Lung (tissue), 12 donors: ENCODE results near the gene TAOK1. TPM values are rescaled to one million over a fixed set of nuclear protein-coding genes. Genes with fewer than 3 reads are reported as not detected.

Source experiments
- ATAC-seq: fragments of 200-7000 bp; cut with Tn5 transposase; one replicate; pipeline ENCODE4 v1.9.1; 2020; ENCODE audit warnings: moderate number of reproducible peaks; ENCODE audit not compliant: insufficient read depth, low FRiP score
- DNase-seq, 3 donors: peaks; one replicate each; pipeline ENCODE4 v3.0.0-alpha.2; 2013 to 2017
- H3K27ac ChIP-seq, 2 donors: one replicate each; pipeline ENCODE4 v1.5.1; 2013; ENCODE audit warnings: mild to moderate bottlenecking in 2 of 2, moderate library complexity in 2 of 2, control low read depth in 1 of 2, inconsistent platforms in 1 of 2, low read depth in 1 of 2, low read length in 1 of 2
- H3K27me3 ChIP-seq, 3 donors: one replicate each; pipeline ENCODE4 v1.5.1; 2013; ENCODE audit warnings: low read length in 2 of 3; ENCODE audit not compliant: control insufficient read depth in 3 of 3, insufficient read depth in 3 of 3
- H3K36me3 ChIP-seq, 4 donors: one replicate each; pipeline ENCODE4 v1.5.1; 2013; ENCODE audit warnings: low read length in 4 of 4, mild to moderate bottlenecking in 1 of 4, moderate library complexity in 1 of 4; ENCODE audit not compliant: control insufficient read depth in 4 of 4, insufficient read depth in 4 of 4
- H3K4me1 ChIP-seq, 5 donors: one replicate each; pipeline ENCODE4 v1.5.1; 2013; ENCODE audit warnings: low read length in 5 of 5, mild to moderate bottlenecking in 2 of 5, moderate library complexity in 1 of 5; ENCODE audit not compliant: control insufficient read depth in 5 of 5, insufficient read depth in 5 of 5
- H3K4me3 ChIP-seq: one replicate; pipeline ENCODE4 v1.5.1; 2013; ENCODE audit warnings: mild to moderate bottlenecking, control low read depth, moderate library complexity
- H3K9ac ChIP-seq, 2 donors: one replicate each; pipeline ENCODE4 v1.5.1; 2013; ENCODE audit warnings: low read length in 2 of 2, control low read depth in 1 of 2; ENCODE audit not compliant: insufficient read depth in 1 of 2
- H3K9me3 ChIP-seq, 4 donors: one replicate each; pipeline ENCODE4 v1.5.1; 2013; ENCODE audit warnings: low read length in 3 of 4, mild to moderate bottlenecking in 1 of 4, moderate library complexity in 1 of 4; ENCODE audit not compliant: control insufficient read depth in 4 of 4, insufficient read depth in 3 of 4
- WGBS, 2 donors: extraction: QIAGEN DNeasy Blood & Tissue Kit; methylation state at CpG; one replicate each; pipeline ENCODE4 v1.1.7; 2013; 5-methylcytosine and 5-hydroxymethylcytosine counted together
- polyA plus RNA-seq, 2 donors: library from polyadenylated mRNA; stranded (reverse); fragments of 200-250 nt; gene quantifications; one replicate each; pipeline ENCODE4 v1.2.1, GENCODE V29; 2013
- total RNA-seq, 2 donors: library from RNA; depleted of rRNA in 1 of 2; stranded (reverse); fragments of >200 nt in 1 of 2; gene quantifications; one replicate each; pipeline ENCODE4 v1.2.1, GENCODE V29; 2014 to 2021
- TF ChIP-seq, protein P1 (sequence below): IDR thresholded peaks from 2 replicates; pipeline ENCODE4 v1.5.1; 2012; ENCODE audit warnings: mild to moderate bottlenecking; ENCODE audit errors: control extremely low read depth, extremely low read depth
- donor health status: control.
- donor health status: control.
- donor health status: Bipolar disorder and iron deficiency.
- donor health status: healthy.
- donor health status: DM: yes; HTN: yes; CAD: no.

Gene TAOK1
- total and polyA plus RNA-seq, 4 donors = 8.8 to 81.0 (median 37.3) TPM

DNA sequence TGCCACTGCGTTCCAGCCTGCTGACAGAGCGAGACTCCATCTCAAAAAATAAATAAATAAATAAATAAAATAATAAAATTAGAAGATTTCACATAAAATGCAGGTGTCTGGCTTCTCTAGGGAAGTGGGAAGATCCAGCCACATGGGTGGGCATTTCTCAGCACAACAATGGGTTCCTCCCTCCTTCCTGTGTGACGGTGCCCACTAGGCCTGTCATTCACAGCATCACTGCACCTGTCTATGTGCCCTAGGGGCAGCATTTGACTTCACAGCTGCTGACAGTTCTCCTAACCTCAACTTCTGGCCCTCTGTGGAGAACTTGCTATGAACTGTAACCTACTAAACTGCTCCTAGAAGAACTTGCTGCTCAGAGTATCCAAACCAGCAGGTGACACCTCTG, 173.7 kb downstream of the TAOK1 start:
- WGBS, 2 donors = 88 to 89% methylated on average over 3 of the region's 3 CpGs
- ATAC-seq (no peak), DNase-seq (no peak)
- Histone ChIP-seq H3K9ac (no peak overlapping the region), H3K4me1 (peaks cover 0 to 36% (median 12%) of the 10 kb centered on the region in 5 donors), H3K27me3 (peaks cover 0 to 10% (median 6%) of the 10 kb centered on the region in 3 donors), H3K36me3 (peaks cover 0 to 2% (median 0%) of the 10 kb centered on the region in 4 donors), H3K4me3 (no peak overlapping the region), H3K27ac (no peak overlapping the region), H3K9me3 (no peaks in the 10 kb centered on the region)
- TF ChIP-seq, protein P1, sequence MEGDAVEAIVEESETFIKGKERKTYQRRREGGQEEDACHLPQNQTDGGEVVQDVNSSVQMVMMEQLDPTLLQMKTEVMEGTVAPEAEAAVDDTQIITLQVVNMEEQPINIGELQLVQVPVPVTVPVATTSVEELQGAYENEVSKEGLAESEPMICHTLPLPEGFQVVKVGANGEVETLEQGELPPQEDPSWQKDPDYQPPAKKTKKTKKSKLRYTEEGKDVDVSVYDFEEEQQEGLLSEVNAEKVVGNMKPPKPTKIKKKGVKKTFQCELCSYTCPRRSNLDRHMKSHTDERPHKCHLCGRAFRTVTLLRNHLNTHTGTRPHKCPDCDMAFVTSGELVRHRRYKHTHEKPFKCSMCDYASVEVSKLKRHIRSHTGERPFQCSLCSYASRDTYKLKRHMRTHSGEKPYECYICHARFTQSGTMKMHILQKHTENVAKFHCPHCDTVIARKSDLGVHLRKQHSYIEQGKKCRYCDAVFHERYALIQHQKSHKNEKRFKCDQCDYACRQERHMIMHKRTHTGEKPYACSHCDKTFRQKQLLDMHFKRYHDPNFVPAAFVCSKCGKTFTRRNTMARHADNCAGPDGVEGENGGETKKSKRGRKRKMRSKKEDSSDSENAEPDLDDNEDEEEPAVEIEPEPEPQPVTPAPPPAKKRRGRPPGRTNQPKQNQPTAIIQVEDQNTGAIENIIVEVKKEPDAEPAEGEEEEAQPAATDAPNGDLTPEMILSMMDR = no peak

DNA sequence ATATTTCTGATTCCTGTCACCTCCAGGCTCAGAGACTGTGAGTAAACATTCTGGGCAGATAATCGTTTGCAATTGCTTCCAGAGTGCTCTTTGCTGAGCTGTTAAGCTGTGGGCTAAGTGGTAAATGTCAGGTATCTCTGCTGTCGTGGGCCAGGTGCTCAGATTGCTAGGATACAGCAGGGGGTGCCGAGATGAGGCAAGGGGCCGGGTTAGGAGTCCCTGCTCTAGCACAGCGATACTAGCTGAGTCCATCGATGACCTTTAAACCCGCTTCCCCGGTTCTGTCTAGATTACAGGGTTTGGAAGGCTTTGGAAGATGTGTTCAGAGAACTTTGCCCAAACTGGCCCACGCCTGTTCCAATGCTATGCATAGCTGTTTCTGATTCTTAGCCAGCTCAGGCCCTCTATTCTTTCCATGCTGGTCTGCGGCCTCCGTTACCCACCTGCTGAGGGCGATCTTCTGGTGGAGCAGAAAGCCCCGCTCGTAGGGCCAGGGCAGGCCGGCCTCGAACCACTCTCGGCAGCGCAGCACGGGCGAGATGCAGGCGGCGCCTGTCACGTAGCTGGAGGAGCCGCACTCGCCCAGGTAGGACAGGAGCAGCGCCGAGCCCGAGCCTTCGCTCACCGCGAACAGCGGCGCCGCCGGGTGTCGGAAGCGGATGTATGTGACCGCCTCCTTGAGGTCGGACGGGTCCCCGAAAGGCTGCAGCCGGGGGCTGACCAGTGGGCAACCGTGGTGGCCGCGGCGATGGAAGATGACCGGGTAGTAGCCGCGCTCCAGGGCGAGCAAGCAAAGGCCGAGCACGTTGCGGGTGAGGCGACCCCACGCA, 175.7 kb downstream of the TAOK1 start:
- TF ChIP-seq, protein P1 = no peak
- H3K4me1 ChIP-seq = peaks cover 0 to 43% (median 17%) of the 10 kb centered on the region in 5 donors
- no peak overlapping the region for H3K9ac ChIP-seq
- 16 to 19% methylated on average over 55 of the region's 55 CpGs for WGBS, 2 donors
- H3K27ac ChIP-seq = peak overlapping the region; percentile 64 to 77
- peaks cover 0 to 2% (median 0%) of the 10 kb centered on the region in 4 donors for H3K36me3 ChIP-seq
- peak overlapping the region; percentile 61 for H3K4me3 ChIP-seq
- no peaks in the 10 kb centered on the region for H3K9me3 ChIP-seq
- DNase-seq (peak in 1 of 3 donors; percentile 31), ATAC-seq (no peak)
- peaks cover 0 to 10% (median 6%) of the 10 kb centered on the region in 3 donors for H3K27me3 ChIP-seq

- peaks cover 0 to 10% (median 6%) of the 10 kb centered on the region in 3 donors for H3K27me3 ChIP-seq
- H3K36me3 ChIP-seq = peaks cover 0 to 4% (median 3%) of the 10 kb centered on the region in 4 donors
- peaks cover 0 to 35% (median 13%) of the 10 kb centered on the region in 5 donors for H3K4me1 ChIP-seq
- H3K4me3 ChIP-seq = peak within 1 kb of the TSS; percentile 61
- ATAC-seq (peak; percentile 74), DNase-seq (peak; percentile 57 to 66 (median 63))
- WGBS, 2 donors = 1% methylated on average over 60 to 94 of the region's 94 CpGs
- no peaks in the 10 kb centered on the region for H3K9me3 ChIP-seq
- TF ChIP-seq, protein P1 = no peak
- H3K27ac ChIP-seq = peak within 1 kb of the TSS; percentile 90 to 92
- H3K9ac ChIP-seq = no peak within 1 kb of the TSS
These were observed 176.5 kb downstream of the TAOK1 start, which contains the start of gene ABHD15 for GRCh38 chr17:29566473-29567303. Gene ABHD15 (minus strand): TSS chr17:29567037. CDS start chr17:29566966, 71 bp downstream.
